Measurements from ENCODE around the gene MMP24. TPM values are rescaled to one million over a fixed set of nuclear protein-coding genes. Genes with fewer than 3 reads are reported as not detected.
A peak's percentile ranks its signal among the peaks of the same experiment; 100 is the strongest.

The MMP24 gene
- total and polyA plus RNA-seq, 2 donors from 2014 or later, result 10.7 to 12.4 TPM

DNA sequence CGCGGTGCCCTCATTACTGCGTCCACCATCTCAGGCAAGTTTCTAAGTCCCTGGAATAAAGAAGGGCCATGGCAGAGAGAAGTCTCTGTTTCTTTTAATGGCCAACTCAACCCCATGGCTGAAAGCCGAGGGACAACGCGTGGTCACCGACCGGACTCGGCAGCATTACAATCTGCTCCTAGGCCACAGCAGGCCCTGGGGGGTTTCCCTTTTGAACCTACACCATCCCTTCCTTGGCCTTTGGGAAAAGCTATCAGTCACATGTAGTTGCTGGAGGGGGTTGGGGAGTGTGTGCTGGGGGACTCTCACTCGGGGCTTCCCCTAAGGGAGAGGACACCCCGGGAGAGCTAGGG is 76.9 kb downstream of the MMP24 start:
- Histone ChIP-seq H3K27me3 (ENCODE audit: control insufficient read depth, insufficient read depth, low read length) (no peaks in the 10 kb centered on the region), H3K4me1 (ENCODE audit: control insufficient read depth in 2 of 3, insufficient read depth in 2 of 3, low read depth in 1 of 3, low read length in 3 of 3) (peaks cover 0 to 14% (median 8%) of the 10 kb centered on the region in 3 donors), H3K27ac (ENCODE audit: low read depth in 2 of 2, low read length in 2 of 2) (no peak overlapping the region), H3K36me3 (ENCODE audit: control insufficient read depth in 2 of 3, insufficient read depth in 3 of 3, low read length in 3 of 3) (peaks cover 0 to 6% (median 0%) of the 10 kb centered on the region in 3 donors), H3K9me3 (ENCODE audit: control insufficient read depth in 2 of 3, insufficient read depth in 1 of 3, low read length in 3 of 3) (no peaks in the 10 kb centered on the region), H3K4me3 (ENCODE audit: low read length in 3 of 3) (no peak overlapping the region), H3K9ac (ENCODE audit: low read length in 3 of 3) (no peak overlapping the region)
- FAIRE-seq (no peak), DNase-seq (no peak)
- TF ChIP-seq, protein P1, sequence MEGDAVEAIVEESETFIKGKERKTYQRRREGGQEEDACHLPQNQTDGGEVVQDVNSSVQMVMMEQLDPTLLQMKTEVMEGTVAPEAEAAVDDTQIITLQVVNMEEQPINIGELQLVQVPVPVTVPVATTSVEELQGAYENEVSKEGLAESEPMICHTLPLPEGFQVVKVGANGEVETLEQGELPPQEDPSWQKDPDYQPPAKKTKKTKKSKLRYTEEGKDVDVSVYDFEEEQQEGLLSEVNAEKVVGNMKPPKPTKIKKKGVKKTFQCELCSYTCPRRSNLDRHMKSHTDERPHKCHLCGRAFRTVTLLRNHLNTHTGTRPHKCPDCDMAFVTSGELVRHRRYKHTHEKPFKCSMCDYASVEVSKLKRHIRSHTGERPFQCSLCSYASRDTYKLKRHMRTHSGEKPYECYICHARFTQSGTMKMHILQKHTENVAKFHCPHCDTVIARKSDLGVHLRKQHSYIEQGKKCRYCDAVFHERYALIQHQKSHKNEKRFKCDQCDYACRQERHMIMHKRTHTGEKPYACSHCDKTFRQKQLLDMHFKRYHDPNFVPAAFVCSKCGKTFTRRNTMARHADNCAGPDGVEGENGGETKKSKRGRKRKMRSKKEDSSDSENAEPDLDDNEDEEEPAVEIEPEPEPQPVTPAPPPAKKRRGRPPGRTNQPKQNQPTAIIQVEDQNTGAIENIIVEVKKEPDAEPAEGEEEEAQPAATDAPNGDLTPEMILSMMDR (IDR thresholded peaks at IDR 0.05; ENCODE audit: borderline replicate concordance, extremely low read depth, insufficient read depth), result no peak
- intact Hi-C loops (cut with DNase I), result loop anchor here (5.0 kb wide), 1 partner anchor 139 kb away; no protein-coding TSS in a partner anchor

DNA sequence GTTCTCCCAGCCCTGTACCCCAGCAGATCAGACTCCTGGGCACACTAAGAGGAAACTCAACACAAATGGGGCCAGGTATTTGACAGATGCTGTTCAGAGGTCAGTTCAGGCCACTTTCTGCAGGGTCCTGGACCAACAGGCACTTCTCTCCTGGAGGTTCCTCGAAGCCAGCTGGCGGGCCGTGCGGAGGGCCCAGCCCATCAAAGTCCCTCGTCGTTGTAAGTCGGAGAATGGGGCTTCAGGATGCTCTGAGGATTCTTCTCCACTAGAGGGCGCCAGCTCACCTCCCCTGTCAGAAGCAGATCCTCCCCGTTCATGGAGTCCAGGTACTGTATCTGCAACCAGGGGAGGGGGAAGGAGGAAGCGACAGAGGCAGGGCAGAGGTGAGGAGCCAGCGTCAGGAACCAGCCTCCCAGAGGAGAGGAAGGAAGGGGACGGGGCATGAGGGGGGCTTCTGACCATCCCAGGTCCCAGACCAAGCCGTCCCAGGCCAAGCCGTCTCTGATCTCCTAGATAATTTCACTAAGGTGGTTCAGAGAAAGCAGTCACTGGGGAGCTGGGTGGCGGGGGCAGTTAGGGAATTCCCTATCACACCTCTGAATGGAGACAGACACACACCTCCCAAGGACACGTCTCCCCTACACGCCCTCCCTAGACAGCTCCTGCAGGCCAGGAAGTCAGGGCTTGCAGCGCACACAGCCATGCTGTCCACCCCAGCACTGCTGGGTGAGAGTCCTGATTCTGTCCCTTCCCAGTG is 77.4 kb downstream of the MMP24 start:
- TF ChIP-seq, protein P1 (IDR thresholded peaks at IDR 0.05; ENCODE audit: borderline replicate concordance, extremely low read depth, insufficient read depth), result peak; percentile 91
- H3K4me3 ChIP-seq (ENCODE audit: low read length in 3 of 3), result no peak overlapping the region
- H3K9ac ChIP-seq (ENCODE audit: low read length in 3 of 3), result no peak overlapping the region
- H3K27me3 ChIP-seq (ENCODE audit: control insufficient read depth, insufficient read depth, low read length), result no peaks in the 10 kb centered on the region
- DNase-seq, result peak in 4 of 5 donors; percentile 87 to 93 (median 90)
- FAIRE-seq, result no peak
- intact Hi-C loops (cut with DNase I), result loop anchor here (5.0 kb wide), 1 partner anchor 138 kb away; no protein-coding TSS in a partner anchor
- no peaks in the 10 kb centered on the region for H3K9me3 ChIP-seq (ENCODE audit: control insufficient read depth in 2 of 3, insufficient read depth in 1 of 3, low read length in 3 of 3)
- H3K36me3 ChIP-seq (ENCODE audit: control insufficient read depth in 2 of 3, insufficient read depth in 3 of 3, low read length in 3 of 3), result peaks cover 0 to 6% (median 0%) of the 10 kb centered on the region in 3 donors
- H3K27ac ChIP-seq (ENCODE audit: low read depth in 2 of 2, low read length in 2 of 2), result no peak overlapping the region
- H3K4me1 ChIP-seq (ENCODE audit: control insufficient read depth in 2 of 3, insufficient read depth in 2 of 3, low read depth in 1 of 3, low read length in 3 of 3), result peaks cover 0 to 15% (median 8%) of the 10 kb centered on the region in 3 donors

DNA sequence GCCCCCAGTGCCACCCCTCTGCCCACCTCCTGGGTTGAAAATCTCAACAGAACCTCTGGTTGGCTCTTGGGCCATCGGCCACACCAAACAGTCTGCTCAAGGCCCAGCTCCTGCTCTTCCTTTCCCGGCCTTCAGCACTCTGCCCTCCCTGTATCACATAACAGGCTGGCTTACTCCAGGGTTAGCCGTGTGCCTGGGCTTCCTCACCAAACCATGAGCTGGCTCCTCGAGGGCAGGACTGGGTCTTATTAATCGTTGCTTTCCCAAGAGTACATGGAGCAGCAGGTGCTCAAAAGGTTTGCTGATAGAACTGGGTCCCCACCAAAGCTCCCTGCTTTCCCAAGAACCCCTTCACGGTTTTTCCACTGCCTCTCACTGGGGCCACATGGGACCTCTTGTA is 78.5 kb downstream of the MMP24 start:
- Histone ChIP-seq H3K9me3 (ENCODE audit: control insufficient read depth in 2 of 3, insufficient read depth in 1 of 3, low read length in 3 of 3) (no peaks in the 10 kb centered on the region), H3K4me1 (ENCODE audit: control insufficient read depth in 2 of 3, insufficient read depth in 2 of 3, low read depth in 1 of 3, low read length in 3 of 3) (peaks cover 0 to 15% (median 8%) of the 10 kb centered on the region in 3 donors), H3K4me3 (ENCODE audit: low read length in 3 of 3) (no peak overlapping the region), H3K9ac (ENCODE audit: low read length in 3 of 3) (no peak overlapping the region), H3K27me3 (ENCODE audit: control insufficient read depth, insufficient read depth, low read length) (no peaks in the 10 kb centered on the region), H3K27ac (ENCODE audit: low read depth in 2 of 2, low read length in 2 of 2) (no peak overlapping the region), H3K36me3 (ENCODE audit: control insufficient read depth in 2 of 3, insufficient read depth in 3 of 3, low read length in 3 of 3) (peaks cover 0 to 8% (median 0%) of the 10 kb centered on the region in 3 donors)
- FAIRE-seq (no peak), DNase-seq (no peak)
- TF ChIP-seq, protein P1 (IDR thresholded peaks at IDR 0.05; ENCODE audit: borderline replicate concordance, extremely low read depth, insufficient read depth), result no peak
- intact Hi-C loops (cut with DNase I), result loop anchor here (5.0 kb wide), 1 partner anchor 137 kb away; no protein-coding TSS in a partner anchor

All from kidney (tissue), 14 donors.